Thyroid gland (tissue), 4 donors: ENCODE results near the gene BTF3L4.

Source experiments
- POLR2A ChIP-seq, 2 donors: fragments of 450-650 bp; IDR thresholded peaks; one replicate each; pipeline ENCODE4 v1.6.1; 2017; ENCODE audit warnings: antibody characterized with exemption in 2 of 2, mild to moderate bottlenecking in 2 of 2, moderate library complexity in 1 of 2
- TF ChIP-seq, protein P1 (sequence below), 6 experiments: fragments of 200-600 bp in 3 of 6; fragments of 450-650 bp in 3 of 6; sonication (generic) in 3 of 6; IDR thresholded peaks; one replicate each; pipeline ENCODE4 v1.5.1; 2016 to 2019; ENCODE audit warnings: antibody characterized with exemption in 6 of 6, mild to moderate bottlenecking in 2 of 6, inconsistent platforms in 1 of 6, moderate library complexity in 1 of 6

DNA sequence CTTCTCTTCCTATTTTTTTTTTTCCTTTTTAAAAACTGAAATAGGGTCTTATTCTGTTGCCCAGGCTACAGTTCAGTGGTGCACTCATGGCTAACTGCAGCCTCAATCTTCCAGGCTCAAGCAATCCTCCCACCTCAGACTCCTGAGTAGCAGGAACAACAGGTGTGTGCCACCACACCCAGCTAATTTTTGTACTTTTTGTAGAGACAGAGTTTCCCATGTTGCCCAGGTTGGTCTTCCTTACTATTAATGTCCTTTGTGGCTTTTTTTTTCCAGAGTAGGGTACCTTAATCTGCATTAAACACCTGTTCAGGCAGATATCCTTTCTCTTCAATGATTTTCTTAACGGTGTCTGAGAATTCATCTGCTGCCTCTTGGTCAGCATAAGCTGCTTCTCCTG is 18.2 kb upstream of the BTF3L4 start:
- TF ChIP-seq, protein P1, sequence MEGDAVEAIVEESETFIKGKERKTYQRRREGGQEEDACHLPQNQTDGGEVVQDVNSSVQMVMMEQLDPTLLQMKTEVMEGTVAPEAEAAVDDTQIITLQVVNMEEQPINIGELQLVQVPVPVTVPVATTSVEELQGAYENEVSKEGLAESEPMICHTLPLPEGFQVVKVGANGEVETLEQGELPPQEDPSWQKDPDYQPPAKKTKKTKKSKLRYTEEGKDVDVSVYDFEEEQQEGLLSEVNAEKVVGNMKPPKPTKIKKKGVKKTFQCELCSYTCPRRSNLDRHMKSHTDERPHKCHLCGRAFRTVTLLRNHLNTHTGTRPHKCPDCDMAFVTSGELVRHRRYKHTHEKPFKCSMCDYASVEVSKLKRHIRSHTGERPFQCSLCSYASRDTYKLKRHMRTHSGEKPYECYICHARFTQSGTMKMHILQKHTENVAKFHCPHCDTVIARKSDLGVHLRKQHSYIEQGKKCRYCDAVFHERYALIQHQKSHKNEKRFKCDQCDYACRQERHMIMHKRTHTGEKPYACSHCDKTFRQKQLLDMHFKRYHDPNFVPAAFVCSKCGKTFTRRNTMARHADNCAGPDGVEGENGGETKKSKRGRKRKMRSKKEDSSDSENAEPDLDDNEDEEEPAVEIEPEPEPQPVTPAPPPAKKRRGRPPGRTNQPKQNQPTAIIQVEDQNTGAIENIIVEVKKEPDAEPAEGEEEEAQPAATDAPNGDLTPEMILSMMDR (IDR thresholded peaks at IDR 0.05): no peak
- no peak for TF ChIP-seq POLR2A (IDR thresholded peaks at IDR 0.05)
